Adrenal gland (tissue), 19 donors: ENCODE measurements around the gene ORC4. TPM values are rescaled to one million over a fixed set of nuclear protein-coding genes. Genes with fewer than 3 reads are reported as not detected.
A peak's percentile ranks its signal among the peaks of the same experiment; 100 is the strongest.

Source experiments
- DNase-seq, 7 donors: peaks; one replicate each; pipeline ENCODE4 v3.0.0-alpha.2; 2019 to 2020
- H3K27ac ChIP-seq, 5 donors: fragments of 200-600 bp; sonication (generic) in 4 of 5; 1 replicate in 3 of 5; 2 replicates in 2 of 5; pipeline versions ENCODE4 v1.5.1 to v1.8.0; 2016 to 2020; ENCODE audit warnings: mild to moderate bottlenecking in 1 of 5
- H3K27me3 ChIP-seq: fragments of 200-600 bp; 2 replicates; pipeline ENCODE4 v1.8.0; 2021
- H3K36me3 ChIP-seq, 2 donors: fragments of 200-600 bp; replicated peaks in 1 of 2; 1 replicate in 1 of 2; 2 replicates in 1 of 2; pipeline versions ENCODE4 v1.5.1 to v1.8.0; 2018 to 2022
- H3K4me1 ChIP-seq, 2 donors: fragments of 200-600 bp; replicated peaks in 1 of 2; 1 replicate in 1 of 2; 2 replicates in 1 of 2; pipeline versions ENCODE4 v1.5.1 to v1.8.0; 2018 to 2021
- H3K4me3 ChIP-seq, 4 donors: fragments of 200-600 bp; sonication (generic) in 3 of 4; one replicate each; pipeline ENCODE4 v1.5.1; 2016 to 2018
- H3K9me3 ChIP-seq, 3 donors: fragments of 200-600 bp; sonication (generic) in 1 of 3; replicated peaks in 1 of 3; 1 replicate in 2 of 3; 2 replicates in 1 of 3; pipeline versions ENCODE4 v1.5.1 to v1.8.0; 2016 to 2021
- CTCF ChIP-seq, 6 experiments: fragments of 450-650 bp in 4 of 6; fragments of 200-600 bp in 2 of 6; sonication (generic) in 1 of 6; IDR thresholded peaks; 1 replicate in 5 of 6; 2 replicates in 1 of 6; pipeline versions ENCODE4 v1.5.1 to v1.8.0; 2016 to 2021; ENCODE audit warnings: antibody characterized with exemption in 6 of 6, mild to moderate bottlenecking in 2 of 6, moderate library complexity in 1 of 6
- POLR2A ChIP-seq, 2 donors: fragments of 450-650 bp; IDR thresholded peaks; one replicate each; pipeline ENCODE4 v1.6.1; 2017; ENCODE audit warnings: antibody characterized with exemption in 2 of 2, mild to moderate bottlenecking in 2 of 2, moderate library complexity in 1 of 2
- WGBS, 4 donors: extraction: QIAGEN DNeasy Blood & Tissue Kit in 2 of 4; methylation state at CpG; one replicate each; pipeline versions ENCODE4 v1.1.5 to v1.1.7; 2013 to 2017; 5-methylcytosine and 5-hydroxymethylcytosine counted together
- intact Hi-C, 2 donors: fragments of 100-400 bp; cut with DNase I; formaldehyde crosslinking; loops; one replicate each; pipeline versions ENCODE4 v1.14.1 to v1.15.0; 2022 to 2023
- long read RNA-seq, 10 donors: library from polyadenylated mRNA in 3 of 10; unstranded in 2 of 10; stranded (forward) in 1 of 10; transcript quantifications; one replicate each; pipeline ENCODE4 v2.0.0 and lab custom pipeline, GENCODE V29; 2021 to 2026
- polyA plus RNA-seq, 3 donors: library from polyadenylated mRNA; stranded (reverse); fragments of 200-250 nt in 2 of 3; fragments of 350-450 nt in 1 of 3; fragmentation: Illumina TruSeq in 1 of 3; extraction: RNeasy Lipid Tissue Mini Kit (QIAGEN cat#74804) in 1 of 3; gene quantifications; one replicate each; pipeline ENCODE4 v1.2.3, GENCODE V29; 2013 to 2014
- total RNA-seq, 9 donors: library from RNA; depleted of rRNA in 4 of 9; stranded (reverse); fragments of >200 nt in 4 of 9; fragments of 120-200 nt in 1 of 9; fragmentation: NEBNext Ultra II Directional in 1 of 9; extraction: Animal tissue kit (Norgen Biotek cat#: 25700) in 1 of 9; gene quantifications; one replicate each; pipeline versions ENCODE4 v1.1.0 to v1.2.4, GENCODE V29; 2013 to 2023
- donor health status: healthy with polysubstance abuse.
- donor health status: Bipolar disorder and iron deficiency.
- donor health status: DM: yes; HTN: yes; CAD: no.
- donor health status: DM: no; HTN: no; CAD: no.
- donor health status: DM: no; HTN: no; CAD: no.
- donor health status: DM: yes; HTN: yes; CAD: no.

Gene ORC4
- total RNA-seq (10 to 100 TPM; 19.4 to 87.7 (median 34.7) TPM), polyA plus RNA-seq (10 to 100 TPM in 1 of 3 donors, 1 to 10 TPM in 2; 7.5 to 56.9 (median 8.8) TPM)
- long read RNA-seq, donor 1, full-length matches to known transcripts = 8 of 8 reads
- long read RNA-seq, donor 1, partial matches to known transcripts = 0 of 8 reads
- long read RNA-seq, donor 1, other reads (novel, unspliced or antisense) = 0 of 8 reads
- long read RNA-seq, donor 2, full-length matches to known transcripts = 4 of 4 reads
- long read RNA-seq, donor 2, partial matches to known transcripts = 0 of 4 reads
- long read RNA-seq, donor 2, other reads (novel, unspliced or antisense) = 0 of 4 reads
- long read RNA-seq, donor 3, full-length matches to known transcripts = 4 of 4 reads
- long read RNA-seq, donor 3, partial matches to known transcripts = 0 of 4 reads
- long read RNA-seq, donor 3, other reads (novel, unspliced or antisense) = 0 of 4 reads
- long read RNA-seq, donor 4, full-length matches to known transcripts = 17 of 23 reads
- long read RNA-seq, donor 4, partial matches to known transcripts = 0 of 23 reads
- long read RNA-seq, donor 4, other reads (novel, unspliced or antisense) = 6 of 23 reads
- long read RNA-seq, donor 5, full-length matches to known transcripts = 17 of 29 reads
- long read RNA-seq, donor 5, partial matches to known transcripts = 1 of 29 reads
- long read RNA-seq, donor 5, other reads (novel, unspliced or antisense) = 11 of 29 reads
- long read RNA-seq, donor 6, full-length matches to known transcripts = 4 of 6 reads
- long read RNA-seq, donor 6, partial matches to known transcripts = 0 of 6 reads
- long read RNA-seq, donor 6, other reads (novel, unspliced or antisense) = 2 of 6 reads
- long read RNA-seq, donor 7, full-length matches to known transcripts = 3 of 3 reads
- long read RNA-seq, donor 7, partial matches to known transcripts = 0 of 3 reads
- long read RNA-seq, donor 7, other reads (novel, unspliced or antisense) = 0 of 3 reads
- long read RNA-seq, donor 8, full-length matches to known transcripts = 14 of 14 reads
- long read RNA-seq, donor 8, partial matches to known transcripts = 0 of 14 reads
- long read RNA-seq, donor 8, other reads (novel, unspliced or antisense) = 0 of 14 reads
- long read RNA-seq, donor 9, full-length matches to known transcripts = 4 of 4 reads
- long read RNA-seq, donor 9, partial matches to known transcripts = 0 of 4 reads
- long read RNA-seq, donor 9, other reads (novel, unspliced or antisense) = 0 of 4 reads
- long read RNA-seq, donor 10, full-length matches to known transcripts = 4 of 4 reads
- long read RNA-seq, donor 10, partial matches to known transcripts = 0 of 4 reads
- long read RNA-seq, donor 10, other reads (novel, unspliced or antisense) = 0 of 4 reads

GRCh38 chr2:148020111-148021058 is at the start of gene ORC4:
TSS of gene ORC4 (minus strand) at chr2:148020737. CDS start at chr2:147975958, 44,779 bp downstream.
- H3K4me3 ChIP-seq = peak within 1 kb of the TSS; percentile 65 to 79 (median 73)
- no peaks in the 10 kb centered on the region for H3K9me3 ChIP-seq
- no peaks in the 10 kb centered on the region for H3K36me3 ChIP-seq
- H3K27ac ChIP-seq = peak within 1 kb of the TSS; percentile 88 to 98 (median 95)
- DNase-seq = peak; percentile 98 to 100 (median 99)
- H3K4me1 ChIP-seq = peaks cover 15 to 55% of the 10 kb centered on the region in 2 donors
- intact Hi-C loops = no loop called here
- H3K27me3 ChIP-seq = no peaks in the 10 kb centered on the region
- TF ChIP-seq POLR2A (IDR thresholded peaks at IDR 0.05) (peak; percentile 34 to 77), CTCF (IDR thresholded peaks at IDR 0.05) (peak; percentile 28 to 49 (median 44))
- 0 to 1% (median 0%) methylated on average over 31 to 52 of the region's 52 CpGs for WGBS, 4 donors

GRCh38 chr2:148067801-148068200 is 47.3 kb upstream of the ORC4 start:
- TF ChIP-seq CTCF (IDR thresholded peaks at IDR 0.05) (no peak), POLR2A (IDR thresholded peaks at IDR 0.05) (no peak)
- WGBS, 4 donors = 93 to 100% (median 99%) methylated on average over 1 of the region's 1 CpG
- no peaks in the 10 kb centered on the region for H3K36me3 ChIP-seq

GRCh38 chr2:148065936-148066335 is 45.4 kb upstream of the ORC4 start:
- TF ChIP-seq POLR2A (IDR thresholded peaks at IDR 0.05) (no peak), CTCF (IDR thresholded peaks at IDR 0.05) (no peak)
- Histone ChIP-seq H3K4me1 (no peaks in the 10 kb centered on the region), H3K27ac (no peak overlapping the region), H3K36me3 (no peaks in the 10 kb centered on the region), H3K9me3 (peaks cover 0 to 7% (median 0%) of the 10 kb centered on the region in 3 donors), H3K27me3 (no peaks in the 10 kb centered on the region), H3K4me3 (no peak overlapping the region)
- 94 to 98% (median 96%) methylated on average over 6 of the region's 6 CpGs for WGBS, 4 donors
- no peak for DNase-seq
- intact Hi-C loops = no loop called here

More at GRCh38 chr2:148067801-148068200, 47.3 kb upstream of the ORC4 start:
- intact Hi-C loops = no loop called here
- DNase-seq = no peak
- no peak overlapping the region for H3K27ac ChIP-seq
- H3K9me3 ChIP-seq = peaks cover 0 to 3% (median 0%) of the 10 kb centered on the region in 3 donors
- H3K4me1 ChIP-seq = no peaks in the 10 kb centered on the region
- no peaks in the 10 kb centered on the region for H3K27me3 ChIP-seq
- no peak overlapping the region for H3K4me3 ChIP-seq
